Measurements from ENCODE around the gene BLOC1S1.

- TF ChIP-seq, protein P1, sequence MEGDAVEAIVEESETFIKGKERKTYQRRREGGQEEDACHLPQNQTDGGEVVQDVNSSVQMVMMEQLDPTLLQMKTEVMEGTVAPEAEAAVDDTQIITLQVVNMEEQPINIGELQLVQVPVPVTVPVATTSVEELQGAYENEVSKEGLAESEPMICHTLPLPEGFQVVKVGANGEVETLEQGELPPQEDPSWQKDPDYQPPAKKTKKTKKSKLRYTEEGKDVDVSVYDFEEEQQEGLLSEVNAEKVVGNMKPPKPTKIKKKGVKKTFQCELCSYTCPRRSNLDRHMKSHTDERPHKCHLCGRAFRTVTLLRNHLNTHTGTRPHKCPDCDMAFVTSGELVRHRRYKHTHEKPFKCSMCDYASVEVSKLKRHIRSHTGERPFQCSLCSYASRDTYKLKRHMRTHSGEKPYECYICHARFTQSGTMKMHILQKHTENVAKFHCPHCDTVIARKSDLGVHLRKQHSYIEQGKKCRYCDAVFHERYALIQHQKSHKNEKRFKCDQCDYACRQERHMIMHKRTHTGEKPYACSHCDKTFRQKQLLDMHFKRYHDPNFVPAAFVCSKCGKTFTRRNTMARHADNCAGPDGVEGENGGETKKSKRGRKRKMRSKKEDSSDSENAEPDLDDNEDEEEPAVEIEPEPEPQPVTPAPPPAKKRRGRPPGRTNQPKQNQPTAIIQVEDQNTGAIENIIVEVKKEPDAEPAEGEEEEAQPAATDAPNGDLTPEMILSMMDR (IDR thresholded peaks at IDR 0.05; ENCODE audit: borderline replicate concordance, extremely low read depth, low read length, poor library complexity, severe bottlenecking) = peak; percentile 95
- TF ChIP-seq EZH2 (IDR thresholded peaks at IDR 0.05; ENCODE audit: borderline replicate concordance, low read depth, low read length, severe bottlenecking) = no peak
These were observed 22.5 kb downstream of the BLOC1S1 start for GRCh38 chr12:55738123-55739024.

Measured in DND-41 (cell line).